ENCODE measurements around the gene MCIDAS.

MCIDAS gene

GRCh38 chr5:55222092-55222984, 4.8 kb downstream of the MCIDAS start:
- no peak for DNase-seq (ENCODE audit: low read depth)

- DNase-seq (ENCODE audit: low read depth) = no peak
These were observed 6.5 kb downstream of the MCIDAS start for GRCh38 chr5:55220433-55221185.

GRCh38 chr5:55219770-55220169, 7.3 kb downstream of the MCIDAS start:
- DNase-seq (ENCODE audit: low read depth) = no peak

- no peak for DNase-seq (ENCODE audit: low read depth)
These were observed 8.1 kb downstream of the MCIDAS start for GRCh38 chr5:55218967-55219366.

GRCh38 chr5:55211184-55211874, 15.8 kb downstream of the MCIDAS start:
- no peak for DNase-seq (ENCODE audit: low read depth)

GRCh38 chr5:55205001-55205400, 22.1 kb downstream of the MCIDAS start:
- no peak for DNase-seq (ENCODE audit: low read depth)

GRCh38 chr5:55191165-55191564, 36.0 kb downstream of the MCIDAS start:
- DNase-seq (ENCODE audit: low read depth) = no peak

- DNase-seq (ENCODE audit: low read depth) = no peak
These were observed 38.2 kb downstream of the MCIDAS start for GRCh38 chr5:55188656-55189540.

- DNase-seq (ENCODE audit: low read depth) = no peak
These were observed 39.7 kb downstream of the MCIDAS start for GRCh38 chr5:55187370-55187769.

GRCh38 chr5:55180016-55180415, 47.1 kb downstream of the MCIDAS start:
- DNase-seq (ENCODE audit: low read depth) = no peak

- DNase-seq (ENCODE audit: low read depth) = no peak
These were observed 50.0 kb downstream of the MCIDAS start for GRCh38 chr5:55177078-55177477.

GRCh38 chr5:55176176-55176818, 50.8 kb downstream of the MCIDAS start:
- DNase-seq (ENCODE audit: low read depth) = no peak

- DNase-seq (ENCODE audit: low read depth) = no peak
These were observed 51.3 kb downstream of the MCIDAS start for GRCh38 chr5:55175781-55176175.

- no peak for DNase-seq (ENCODE audit: low read depth)
These were observed 53.4 kb downstream of the MCIDAS start for GRCh38 chr5:55173687-55174230.

GRCh38 chr5:55172937-55173686, 54.0 kb downstream of the MCIDAS start, which contains the start of gene CDC20B:
Gene CDC20B, minus strand, starts transcription at chr5:55173177. Its CDS starts 177 bp downstream, at chr5:55173000.
- DNase-seq (ENCODE audit: low read depth) = peak; percentile 31

GRCh38 chr5:55172051-55172899, 54.8 kb downstream of the MCIDAS start:
- peak; percentile 27 for DNase-seq (ENCODE audit: low read depth)

- no peak for DNase-seq (ENCODE audit: low read depth)
These were observed 55.6 kb downstream of the MCIDAS start for GRCh38 chr5:55171471-55171870.

Data from HS-27A (cell line).